ENCODE measurements around the gene PPDPF.

Gene PPDPF

GRCh38 chr20:63532449-63532971 lies 11.9 kb downstream of the PPDPF start:
- H4K20me1 ChIP-seq (ENCODE audit: control insufficient read depth, insufficient read depth, low read depth, low read length), result no peaks in the 10 kb centered on the region
- no peaks in the 10 kb centered on the region for H3K9me2 ChIP-seq (replicated peaks; ENCODE audit: control insufficient read depth, low read length)
- H3K27me3 ChIP-seq (ENCODE audit: control insufficient read depth, low read length), result peaks cover 15% of the 10 kb centered on the region
- H3K4me1 ChIP-seq (ENCODE audit: control insufficient read depth, low read length), result peaks cover 12% of the 10 kb centered on the region
- H3K27ac ChIP-seq (ENCODE audit: low read depth, low read length), result no peak overlapping the region
- no peak overlapping the region for H3K4me2 ChIP-seq (ENCODE audit: low read length)
- TF ChIP-seq EZH2phosphoT487 (IDR thresholded peaks at IDR 0.05; ENCODE audit: borderline replicate concordance, low read length) (no peak), CTCF (IDR thresholded peaks at IDR 0.05; ENCODE audit: low read depth, low read length, poor library complexity, severe bottlenecking) (no peak)
- H3K4me3 ChIP-seq (ENCODE audit: low read length), result no peak overlapping the region
- no peaks in the 10 kb centered on the region for H3K36me3 ChIP-seq (ENCODE audit: control insufficient read depth, low read length)
- peaks cover 3% of the 10 kb centered on the region; the same call in 1 of the 2 replicates for H3F3A ChIP-seq (ENCODE audit: control insufficient read depth, insufficient read depth)
- H3K79me2 ChIP-seq (ENCODE audit: control insufficient read depth, low read length), result no peaks in the 10 kb centered on the region
- no peaks in the 10 kb centered on the region for H3K9me3 ChIP-seq (ENCODE audit: control insufficient read depth, insufficient read depth, low read length)

GRCh38 chr20:63533388-63533787 lies 12.8 kb downstream of the PPDPF start:
- Histone ChIP-seq H3K79me2 (ENCODE audit: control insufficient read depth, low read length) (no peaks in the 10 kb centered on the region), H3K36me3 (ENCODE audit: control insufficient read depth, low read length) (no peaks in the 10 kb centered on the region), H3K27me3 (ENCODE audit: control insufficient read depth, low read length) (peaks cover 9% of the 10 kb centered on the region), H4K20me1 (ENCODE audit: control insufficient read depth, insufficient read depth, low read depth, low read length) (no peaks in the 10 kb centered on the region), H3K4me1 (ENCODE audit: control insufficient read depth, low read length) (peaks cover 19% of the 10 kb centered on the region), H3F3A (ENCODE audit: control insufficient read depth, insufficient read depth) (no peaks in the 10 kb centered on the region), H3K9me3 (ENCODE audit: control insufficient read depth, insufficient read depth, low read length) (no peaks in the 10 kb centered on the region), H3K4me2 (ENCODE audit: low read length) (no peak overlapping the region), H3K4me3 (ENCODE audit: low read length) (no peak overlapping the region), H3K9me2 (replicated peaks; ENCODE audit: control insufficient read depth, low read length) (no peaks in the 10 kb centered on the region), H3K27ac (ENCODE audit: low read depth, low read length) (no peak overlapping the region)
- no peak for TF ChIP-seq CTCF (IDR thresholded peaks at IDR 0.05; ENCODE audit: low read depth, low read length, poor library complexity, severe bottlenecking)
- TF ChIP-seq EZH2phosphoT487 (IDR thresholded peaks at IDR 0.05; ENCODE audit: borderline replicate concordance, low read length), result no peak

GRCh38 chr20:63533871-63534393 lies 13.4 kb downstream of the PPDPF start:
- H3K36me3 ChIP-seq (ENCODE audit: control insufficient read depth, low read length), result no peaks in the 10 kb centered on the region
- H3K27ac ChIP-seq (ENCODE audit: low read depth, low read length), result no peak overlapping the region
- no peaks in the 10 kb centered on the region for H3K79me2 ChIP-seq (ENCODE audit: control insufficient read depth, low read length)
- no peak overlapping the region for H3K4me3 ChIP-seq (ENCODE audit: low read length)
- no peaks in the 10 kb centered on the region for H3F3A ChIP-seq (ENCODE audit: control insufficient read depth, insufficient read depth)
- no peak for TF ChIP-seq EZH2phosphoT487 (IDR thresholded peaks at IDR 0.05; ENCODE audit: borderline replicate concordance, low read length)
- TF ChIP-seq CTCF (IDR thresholded peaks at IDR 0.05; ENCODE audit: low read depth, low read length, poor library complexity, severe bottlenecking), result no peak
- no peaks in the 10 kb centered on the region for H3K9me2 ChIP-seq (replicated peaks; ENCODE audit: control insufficient read depth, low read length)
- no peak overlapping the region for H3K4me2 ChIP-seq (ENCODE audit: low read length)
- peaks cover 24% of the 10 kb centered on the region for H3K4me1 ChIP-seq (ENCODE audit: control insufficient read depth, low read length)
- H4K20me1 ChIP-seq (ENCODE audit: control insufficient read depth, insufficient read depth, low read depth, low read length), result no peaks in the 10 kb centered on the region
- no peaks in the 10 kb centered on the region for H3K9me3 ChIP-seq (ENCODE audit: control insufficient read depth, insufficient read depth, low read length)
- H3K27me3 ChIP-seq (ENCODE audit: control insufficient read depth, low read length), result peaks cover 4% of the 10 kb centered on the region

Data from DOHH2 (cell line).